Hepatocyte (in vitro differentiated cells): ENCODE data around the gene TIMD4.

Experiments
- CTCF ChIP-seq: fragments of 200-600 bp; sonication (generic); IDR thresholded peaks from 2 replicates; pipeline ENCODE4 v1.5.1; 2016; ENCODE audit warnings: antibody characterized with exemption, mild to moderate bottlenecking; ENCODE audit not compliant: poor library complexity
- EZH2 ChIP-seq: fragments of 200-600 bp; sonication (generic); IDR thresholded peaks from 2 replicates; pipeline ENCODE4 v1.6.1; 2016; ENCODE audit warnings: antibody characterized with exemption, mild to moderate bottlenecking, borderline replicate concordance

GRCh38 chr5:156883316-156883875, 79.6 kb downstream of the TIMD4 start:
- TF ChIP-seq CTCF, result no peak
- TF ChIP-seq EZH2, result no peak
